A673 (cell line): ENCODE results near the gene GNAQ.

ENCODE experiments used
- CTCF ChIP-seq: fragments of 300-800, 200-600 bp; sonication (generic); conservative IDR thresholded peaks from 2 replicates; pipeline ENCODE4 v1.5.1; 2017; ENCODE audit warnings: low read depth, mild to moderate bottlenecking, antibody characterized with exemption, low read length, moderate library complexity, mixed read lengths
- EZH2 ChIP-seq: fragments of 200-600 bp; sonication (generic); IDR thresholded peaks from 2 replicates; pipeline ENCODE4 v1.6.1; 2017; ENCODE audit warnings: borderline replicate concordance, low read depth, mild to moderate bottlenecking, mixed read lengths, antibody characterized with exemption, low read length; ENCODE audit not compliant: poor library complexity, severe bottlenecking

DNA sequence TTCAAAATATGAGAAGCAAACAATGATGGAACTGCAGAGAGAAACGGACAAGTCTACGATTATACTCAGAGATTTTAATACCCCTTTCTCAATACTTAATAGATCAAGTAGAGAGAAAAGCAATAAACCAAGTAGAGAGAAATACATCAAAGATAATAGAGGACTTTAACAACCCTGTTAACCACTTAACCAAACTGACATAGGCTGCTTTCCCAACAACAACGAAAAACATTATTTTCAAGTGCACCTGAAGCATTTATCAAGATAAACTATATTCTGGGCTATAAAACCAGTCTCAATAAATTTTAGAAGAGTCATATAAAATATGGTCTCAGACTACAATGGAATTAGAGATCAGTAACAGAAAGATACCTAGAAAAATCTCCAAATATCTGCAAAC, 67.4 kb downstream of the GNAQ start:
- TF ChIP-seq CTCF, result no peak
- no peak for TF ChIP-seq EZH2
